Testis (tissue), 2 donors: ENCODE results near the gene GRIK2.

Experiments used
- POLR2A ChIP-seq: fragments of 450-650 bp; IDR thresholded peaks from one replicate; pipeline ENCODE4 v1.6.1; 2017; ENCODE audit warnings: antibody characterized with exemption, mild to moderate bottlenecking, moderate library complexity
- TF ChIP-seq, protein P1 (sequence below), 3 experiments: fragments of 450-650 bp in 2 of 3; fragments of 200-600 bp in 1 of 3; sonication (generic) in 1 of 3; IDR thresholded peaks; one replicate each; pipeline ENCODE4 v1.5.1; 2016 to 2019; ENCODE audit warnings: antibody characterized with exemption in 3 of 3, mild to moderate bottlenecking in 2 of 3, moderate library complexity in 1 of 3

DNA sequence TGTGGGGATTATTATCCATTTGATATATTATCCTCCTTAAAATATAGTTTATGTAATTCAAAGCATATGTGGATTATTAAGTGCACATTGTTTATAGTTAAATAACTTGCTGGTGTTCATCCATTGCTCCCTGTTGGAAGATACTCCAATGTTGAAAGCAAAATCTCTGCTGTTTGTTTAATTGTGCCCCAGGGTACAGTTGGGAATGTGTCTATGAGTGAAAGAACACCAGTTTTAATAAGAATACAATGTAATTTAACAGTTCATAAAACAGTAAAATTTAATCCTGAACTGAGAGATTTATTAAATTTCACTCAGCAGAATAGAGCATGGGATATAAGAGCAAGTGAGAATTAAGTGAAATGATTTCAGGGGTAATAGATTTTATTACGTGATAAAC is 364.9 kb downstream of the GRIK2 start:
- TF ChIP-seq, protein P1, sequence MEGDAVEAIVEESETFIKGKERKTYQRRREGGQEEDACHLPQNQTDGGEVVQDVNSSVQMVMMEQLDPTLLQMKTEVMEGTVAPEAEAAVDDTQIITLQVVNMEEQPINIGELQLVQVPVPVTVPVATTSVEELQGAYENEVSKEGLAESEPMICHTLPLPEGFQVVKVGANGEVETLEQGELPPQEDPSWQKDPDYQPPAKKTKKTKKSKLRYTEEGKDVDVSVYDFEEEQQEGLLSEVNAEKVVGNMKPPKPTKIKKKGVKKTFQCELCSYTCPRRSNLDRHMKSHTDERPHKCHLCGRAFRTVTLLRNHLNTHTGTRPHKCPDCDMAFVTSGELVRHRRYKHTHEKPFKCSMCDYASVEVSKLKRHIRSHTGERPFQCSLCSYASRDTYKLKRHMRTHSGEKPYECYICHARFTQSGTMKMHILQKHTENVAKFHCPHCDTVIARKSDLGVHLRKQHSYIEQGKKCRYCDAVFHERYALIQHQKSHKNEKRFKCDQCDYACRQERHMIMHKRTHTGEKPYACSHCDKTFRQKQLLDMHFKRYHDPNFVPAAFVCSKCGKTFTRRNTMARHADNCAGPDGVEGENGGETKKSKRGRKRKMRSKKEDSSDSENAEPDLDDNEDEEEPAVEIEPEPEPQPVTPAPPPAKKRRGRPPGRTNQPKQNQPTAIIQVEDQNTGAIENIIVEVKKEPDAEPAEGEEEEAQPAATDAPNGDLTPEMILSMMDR (IDR thresholded peaks at IDR 0.05) = no peak
- TF ChIP-seq POLR2A = no peak
